WTC11 (cell line): ENCODE measurements around the gene XRCC1. TPM values are rescaled to one million over a fixed set of nuclear protein-coding genes. Genes with fewer than 3 reads are reported as not detected.

Source experiments
- ATAC-seq: fragments of 200-7000 bp; cut with Tn5 transposase; 2 replicates; pipeline ENCODE4 v1.10.0; 2021; ENCODE audit warnings: mild to moderate bottlenecking, moderate library complexity
- CTCF ChIA-PET: fragments of 300-600 bp; sonication (Branson Sonifier 250); formaldehyde crosslinking; loops from one replicate; lab custom pipeline; 2021; ENCODE audit warnings: antibody characterized with exemption; lab: Charles Lee
- POLR2A ChIA-PET: fragments of 350-600 bp; sonication (Branson Sonifier 250); formaldehyde crosslinking; loops from one replicate; lab custom pipeline; 2021; ENCODE audit warnings: antibody characterized with exemption; lab: Charles Lee
- DNase-seq: peaks from one replicate; pipeline ENCODE4 v3.0.0; 2021; ENCODE audit warnings: low spot score
- H3K27ac Mint-ChIP-seq: 2 replicates; pipeline ENCODE4 v1.8.0; 2021; ENCODE audit warnings: mixed read lengths
- H3K27me3 Mint-ChIP-seq: 2 replicates; pipeline ENCODE4 v1.8.0; 2021; ENCODE audit warnings: low read depth, mild to moderate bottlenecking, moderate library complexity, mixed read lengths
- H3K36me3 Mint-ChIP-seq: 2 replicates; pipeline ENCODE4 v1.8.0; 2021; ENCODE audit warnings: mixed read lengths
- H3K4me1 Mint-ChIP-seq: 2 replicates; pipeline ENCODE4 v1.8.0; 2022; ENCODE audit warnings: mixed read lengths
- H3K4me3 Mint-ChIP-seq: 2 replicates; pipeline ENCODE4 v1.8.0; 2021; ENCODE audit warnings: mild to moderate bottlenecking, moderate library complexity, mixed read lengths
- H3K9me3 Mint-ChIP-seq: 2 replicates; pipeline ENCODE4 v1.8.0; 2021; ENCODE audit warnings: mixed read lengths
- ARID4B ChIP-seq: sonication (generic); formaldehyde crosslinking; IDR thresholded peaks from 2 replicates; pipeline ENCODE4 v1.8.0; 2023; ENCODE audit warnings: missing genetic modification reagents, mild to moderate bottlenecking, borderline replicate concordance
- ATF6 ChIP-seq: sonication (generic); formaldehyde crosslinking; IDR thresholded peaks from 2 replicates; pipeline ENCODE4 v1.8.1; 2023; ENCODE audit warnings: mild to moderate bottlenecking, missing genetic modification reagents
- E2F4 ChIP-seq: sonication (generic); formaldehyde crosslinking; IDR thresholded peaks from 2 replicates; pipeline ENCODE4 v1.8.1; 2022; ENCODE audit warnings: low read depth, mild to moderate bottlenecking, moderate library complexity, missing genetic modification reagents, borderline replicate concordance
- GABPB1 ChIP-seq: sonication (generic); formaldehyde crosslinking; IDR thresholded peaks from 2 replicates; pipeline ENCODE4 v1.8.1; 2023; ENCODE audit warnings: mild to moderate bottlenecking, missing genetic modification reagents
- JUN ChIP-seq: sonication (generic); formaldehyde crosslinking; IDR thresholded peaks from 2 replicates; pipeline ENCODE4 v1.8.0; 2023; ENCODE audit warnings: mild to moderate bottlenecking, missing genetic modification reagents
- KAT7 ChIP-seq: sonication (generic); formaldehyde crosslinking; IDR thresholded peaks from 2 replicates; pipeline ENCODE4 v1.8.1; 2023; ENCODE audit warnings: missing genetic modification reagents, mild to moderate bottlenecking, borderline replicate concordance
- NR1H2 ChIP-seq: sonication (generic); formaldehyde crosslinking; IDR thresholded peaks from 2 replicates; pipeline ENCODE4 v1.9.0; 2021; ENCODE audit warnings: mild to moderate bottlenecking, moderate library complexity, missing genetic modification reagents
- NR3C1 ChIP-seq: sonication (generic); formaldehyde crosslinking; conservative IDR thresholded peaks from 2 replicates; pipeline ENCODE4 v1.8.1; 2023; ENCODE audit warnings: low read depth, mild to moderate bottlenecking, missing genetic modification reagents
- RELA ChIP-seq: sonication (generic); formaldehyde crosslinking; IDR thresholded peaks from 2 replicates; pipeline ENCODE4 v1.8.1; 2022; ENCODE audit warnings: missing genetic modification reagents, mild to moderate bottlenecking, borderline replicate concordance
- RORB ChIP-seq: fragments of 250-450 bp; sonication (Bioruptor Pico); IDR thresholded peaks from 2 replicates; pipeline ENCODE4 v1.9.0; 2021; ENCODE audit warnings: mild to moderate bottlenecking
- SP1 ChIP-seq: sonication (generic); formaldehyde crosslinking; conservative IDR thresholded peaks from 2 replicates; pipeline ENCODE4 v1.8.1; 2022; ENCODE audit warnings: missing genetic modification reagents
- TP53 ChIP-seq: sonication (generic); formaldehyde crosslinking; IDR thresholded peaks from 2 replicates; pipeline ENCODE4 v1.8.1; 2023; ENCODE audit warnings: mild to moderate bottlenecking, missing genetic modification reagents
- ZNF281 ChIP-seq: sonication (generic); formaldehyde crosslinking; IDR thresholded peaks from 2 replicates; pipeline ENCODE4 v1.8.0; 2023; ENCODE audit warnings: mild to moderate bottlenecking, missing genetic modification reagents
- ZNF423 ChIP-seq: fragments of 250-450 bp; sonication (Bioruptor Pico); IDR thresholded peaks from 2 replicates; pipeline ENCODE4 v2.1.2; 2022; ENCODE audit warnings: mild to moderate bottlenecking, moderate library complexity
- total RNA-seq: library from RNA; stranded (reverse); gene quantifications from 3 replicates; pipeline ENCODE4 v1.2.3, GENCODE V29; 2021

The XRCC1 gene
- total RNA-seq, 1 experiment from 2014 or later: 48.3 TPM

GRCh38 chr19:43502419-43502976 is 72.8 kb downstream of the XRCC1 start:
- H3K4me1 Mint-ChIP-seq: peaks cover 21% of the 10 kb centered on the region
- H3K27me3 Mint-ChIP-seq: peaks cover 38% of the 10 kb centered on the region
- ATAC-seq (no peak), DNase-seq (no peak)
- peak overlapping the region; percentile 91 for H3K4me3 Mint-ChIP-seq
- H3K36me3 Mint-ChIP-seq: no peaks in the 10 kb centered on the region
- H3K27ac Mint-ChIP-seq: no peak overlapping the region
- TF ChIP-seq RELA (no peak), ATF6 (CRISPR knock-in tag) (no peak), GABPB1 (no peak), ZNF281 (CRISPR knock-in tag) (no peak), JUN (CRISPR knock-in tag) (no peak), KAT7 (CRISPR knock-in tag) (no peak), RORB (CRISPR knock-in tag) (no peak), SP1 (CRISPR knock-in tag) (no peak), ARID4B (CRISPR knock-in tag) (no peak), ZNF423 (CRISPR knock-in tag) (no peak), E2F4 (no peak), NR3C1 (CRISPR knock-in tag) (no peak), NR1H2 (CRISPR knock-in tag) (no peak), TP53 (CRISPR knock-in tag) (no peak)
- ChIA-PET POLR2A (interaction anchor here (0.6 to 1.6 kb wide), 4 partner anchors 17 to 401 kb away, joined by 3 to 10 read pairs (median 4); no protein-coding TSS in a partner anchor), CTCF (interaction anchor here (0.6 to 2.5 kb wide), 25 partner anchors 11 to 1710 kb away, joined by 3 to 48 read pairs (median 4); partner anchors contain the start of genes ETHE1, LYPD3 and ZNF575)
- H3K9me3 Mint-ChIP-seq: no peaks in the 10 kb centered on the region
